ENCODE measurements around the gene PHOSPHO1.
A peak's percentile ranks its signal among the peaks of the same experiment; 100 is the strongest.
"Not testable (repeated sequence)": the region's sequence is repeated elsewhere in the genome, so short reads cannot be mapped to it uniquely, and the experiment has no call there.

The PHOSPHO1 gene

GRCh38 chr17:49191917-49192741, 38.5 kb downstream of the PHOSPHO1 start:
- peak; percentile 93 for DNase-seq (ENCODE audit: low spot score)

GRCh38 chr17:49191409-49191916, 39.1 kb downstream of the PHOSPHO1 start:
- DNase-seq (ENCODE audit: low spot score) = no peak

GRCh38 chr17:49190932-49191331, 39.7 kb downstream of the PHOSPHO1 start:
- no peak for DNase-seq (ENCODE audit: low spot score)

GRCh38 chr17:49187301-49187700, 43.3 kb downstream of the PHOSPHO1 start:
- DNase-seq (ENCODE audit: low spot score) = no peak

GRCh38 chr17:49185381-49185780, 45.2 kb downstream of the PHOSPHO1 start:
- DNase-seq (ENCODE audit: low spot score) = not testable (repeated sequence)

GRCh38 chr17:49184522-49184921, 46.1 kb downstream of the PHOSPHO1 start:
- DNase-seq (ENCODE audit: low spot score) = not testable (repeated sequence)

- DNase-seq (ENCODE audit: low spot score) = no peak
Observed at GRCh38 chr17:49183801-49184200, 46.8 kb downstream of the PHOSPHO1 start.

- no peak for DNase-seq (ENCODE audit: low spot score)
Observed at GRCh38 chr17:49183341-49183740, 47.2 kb downstream of the PHOSPHO1 start.

GRCh38 chr17:49180998-49181635, 49.5 kb downstream of the PHOSPHO1 start:
- no peak for DNase-seq (ENCODE audit: low spot score)

GRCh38 chr17:49180303-49180702, 50.3 kb downstream of the PHOSPHO1 start:
- peak; percentile 72 for DNase-seq (ENCODE audit: low spot score)

- DNase-seq (ENCODE audit: low spot score) = not testable (repeated sequence)
Observed at GRCh38 chr17:49175978-49176377, 54.6 kb downstream of the PHOSPHO1 start.
